Measurements from ENCODE around the gene LYSET. TPM values are rescaled to one million over a fixed set of nuclear protein-coding genes. Genes with fewer than 3 reads are reported as not detected.

LYSET gene
- total and polyA plus RNA-seq, 9 of the 15 experiments (the other 6 are each of a cell fraction or from before 2014, with no cell fraction given), result 7.6 to 36.6 (median 15.9) TPM

GRCh38 chr14:93153121-93153520 lies 32.0 kb upstream of the LYSET start:
- Histone ChIP-seq H4K20me1 (replicated peaks; ENCODE audit: control insufficient read depth, insufficient read depth, low read length) (no peaks in the 10 kb centered on the region), H3K36me3 (ENCODE audit: control insufficient read depth, insufficient read depth, low read length) (no peaks in the 10 kb centered on the region), H3K9me3 (replicated peaks; ENCODE audit: control insufficient read depth, insufficient read depth, low read depth, low read length) (no peaks in the 10 kb centered on the region), H3K4me1 (replicated peaks in 1 of 2; ENCODE audit: control insufficient read depth in 2 of 2, insufficient read depth in 2 of 2, low read length in 2 of 2) (no peaks in the 10 kb centered on the region), H3K4me3 (no peak overlapping the region), H3K9me1 (ENCODE audit: control insufficient read depth, insufficient read depth, low read length) (no peaks in the 10 kb centered on the region), H3K4me2 (ENCODE audit: insufficient read depth, low read length) (no peak overlapping the region), H3K27ac (ENCODE audit: extremely low read depth, low read depth, low read length) (no peak overlapping the region), H3K79me2 (ENCODE audit: control insufficient read depth, insufficient read depth, low read length) (no peaks in the 10 kb centered on the region), H3K9ac (ENCODE audit: insufficient read depth in 1 of 2, low read depth in 2 of 2, low read length in 2 of 2) (no peak overlapping the region), H2AFZ (ENCODE audit: low read depth, low read length) (no peak overlapping the region), H3K27me3 (ENCODE audit: control insufficient read depth in 2 of 2, insufficient read depth in 2 of 2, low read length in 2 of 2) (peaks cover 0 to 6% of the 10 kb centered on the region in 2 experiments; a peak in 1 of 5 replicates)
- FAIRE-seq (no peak), ATAC-seq (no peak), DNase-seq (ENCODE audit: extremely low read depth in 1 of 4, low spot score in 3 of 4) (no peak)
- in situ Hi-C loops (cut with MboI) (no loop called here), intact Hi-C loops (cut with micrococcal nuclease) (no loop called here)
- WGBS (ENCODE audit: insufficient coverage, low coverage, missing lambda C conversion rate), result 4% methylated on average over 5 of the region's 7 CpGs
- no TSS peak for BruUV-seq (replicated peaks)
- ChIA-PET CTCF (ENCODE audit: low intra/inter-chr PET ratio) (no interaction called here), POLR2A (no interaction called here)
- no peak for TF ChIP-seq ZNF324 (CRISPR knock-in tag; IDR thresholded peaks at IDR 0.05)
- TF ChIP-seq DPF2 (IDR thresholded peaks at IDR 0.05), result no peak
- no peak for TF ChIP-seq GABPB1 (CRISPR knock-in tag; IDR thresholded peaks at IDR 0.05)
- no peak for TF ChIP-seq ZNF717 (CRISPR knock-in tag; IDR thresholded peaks at IDR 0.05)
- TF ChIP-seq, protein P1, sequence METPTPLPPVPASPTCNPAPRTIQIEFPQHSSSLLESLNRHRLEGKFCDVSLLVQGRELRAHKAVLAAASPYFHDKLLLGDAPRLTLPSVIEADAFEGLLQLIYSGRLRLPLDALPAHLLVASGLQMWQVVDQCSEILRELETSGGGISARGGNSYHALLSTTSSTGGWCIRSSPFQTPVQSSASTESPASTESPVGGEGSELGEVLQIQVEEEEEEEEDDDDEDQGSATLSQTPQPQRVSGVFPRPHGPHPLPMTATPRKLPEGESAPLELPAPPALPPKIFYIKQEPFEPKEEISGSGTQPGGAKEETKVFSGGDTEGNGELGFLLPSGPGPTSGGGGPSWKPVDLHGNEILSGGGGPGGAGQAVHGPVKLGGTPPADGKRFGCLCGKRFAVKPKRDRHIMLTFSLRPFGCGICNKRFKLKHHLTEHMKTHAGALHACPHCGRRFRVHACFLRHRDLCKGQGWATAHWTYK (CRISPR knock-in tag; IDR thresholded peaks at IDR 0.05), result no peak
- TF ChIP-seq, protein P2, sequence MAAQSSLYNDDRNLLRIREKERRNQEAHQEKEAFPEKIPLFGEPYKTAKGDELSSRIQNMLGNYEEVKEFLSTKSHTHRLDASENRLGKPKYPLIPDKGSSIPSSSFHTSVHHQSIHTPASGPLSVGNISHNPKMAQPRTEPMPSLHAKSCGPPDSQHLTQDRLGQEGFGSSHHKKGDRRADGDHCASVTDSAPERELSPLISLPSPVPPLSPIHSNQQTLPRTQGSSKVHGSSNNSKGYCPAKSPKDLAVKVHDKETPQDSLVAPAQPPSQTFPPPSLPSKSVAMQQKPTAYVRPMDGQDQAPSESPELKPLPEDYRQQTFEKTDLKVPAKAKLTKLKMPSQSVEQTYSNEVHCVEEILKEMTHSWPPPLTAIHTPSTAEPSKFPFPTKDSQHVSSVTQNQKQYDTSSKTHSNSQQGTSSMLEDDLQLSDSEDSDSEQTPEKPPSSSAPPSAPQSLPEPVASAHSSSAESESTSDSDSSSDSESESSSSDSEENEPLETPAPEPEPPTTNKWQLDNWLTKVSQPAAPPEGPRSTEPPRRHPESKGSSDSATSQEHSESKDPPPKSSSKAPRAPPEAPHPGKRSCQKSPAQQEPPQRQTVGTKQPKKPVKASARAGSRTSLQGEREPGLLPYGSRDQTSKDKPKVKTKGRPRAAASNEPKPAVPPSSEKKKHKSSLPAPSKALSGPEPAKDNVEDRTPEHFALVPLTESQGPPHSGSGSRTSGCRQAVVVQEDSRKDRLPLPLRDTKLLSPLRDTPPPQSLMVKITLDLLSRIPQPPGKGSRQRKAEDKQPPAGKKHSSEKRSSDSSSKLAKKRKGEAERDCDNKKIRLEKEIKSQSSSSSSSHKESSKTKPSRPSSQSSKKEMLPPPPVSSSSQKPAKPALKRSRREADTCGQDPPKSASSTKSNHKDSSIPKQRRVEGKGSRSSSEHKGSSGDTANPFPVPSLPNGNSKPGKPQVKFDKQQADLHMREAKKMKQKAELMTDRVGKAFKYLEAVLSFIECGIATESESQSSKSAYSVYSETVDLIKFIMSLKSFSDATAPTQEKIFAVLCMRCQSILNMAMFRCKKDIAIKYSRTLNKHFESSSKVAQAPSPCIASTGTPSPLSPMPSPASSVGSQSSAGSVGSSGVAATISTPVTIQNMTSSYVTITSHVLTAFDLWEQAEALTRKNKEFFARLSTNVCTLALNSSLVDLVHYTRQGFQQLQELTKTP (IDR thresholded peaks at IDR 0.05; ENCODE audit: low read depth in 1 of 2, partially characterized antibody in 2 of 2), result no peak
- TF ChIP-seq, protein P3, sequence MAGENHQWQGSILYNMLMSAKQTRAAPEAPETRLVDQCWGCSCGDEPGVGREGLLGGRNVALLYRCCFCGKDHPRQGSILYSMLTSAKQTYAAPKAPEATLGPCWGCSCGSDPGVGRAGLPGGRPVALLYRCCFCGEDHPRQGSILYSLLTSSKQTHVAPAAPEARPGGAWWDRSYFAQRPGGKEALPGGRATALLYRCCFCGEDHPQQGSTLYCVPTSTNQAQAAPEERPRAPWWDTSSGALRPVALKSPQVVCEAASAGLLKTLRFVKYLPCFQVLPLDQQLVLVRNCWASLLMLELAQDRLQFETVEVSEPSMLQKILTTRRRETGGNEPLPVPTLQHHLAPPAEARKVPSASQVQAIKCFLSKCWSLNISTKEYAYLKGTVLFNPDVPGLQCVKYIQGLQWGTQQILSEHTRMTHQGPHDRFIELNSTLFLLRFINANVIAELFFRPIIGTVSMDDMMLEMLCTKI (IDR thresholded peaks at IDR 0.05; ENCODE audit: partially characterized antibody), result no peak
- no peak for TF ChIP-seq PRPF4 (IDR thresholded peaks at IDR 0.05; ENCODE audit: insufficient read depth, low read depth, low read length, poor library complexity, severe bottlenecking)
- no peak for TF ChIP-seq ZNF512 (tag; IDR thresholded peaks at IDR 0.05)
- TF ChIP-seq FOXP1 (CRISPR knock-in tag; IDR thresholded peaks at IDR 0.05), result no peak
- no peak for TF ChIP-seq ZEB2 (IDR thresholded peaks at IDR 0.05)
- no peak for TF ChIP-seq MAZ (CRISPR knock-in tag; conservative IDR thresholded peaks at IDR 0.05 in 1 of 2, IDR thresholded peaks at IDR 0.05 in 1 of 2)

All from K562 (cell line).